Sigmoid colon (tissue), 4 donors: ENCODE results near the gene TLE6.

ENCODE experiments used
- CTCF ChIP-seq, 4 experiments: fragments of 450-650 bp in 3 of 4; fragments of 200-600 bp in 1 of 4; IDR thresholded peaks; one replicate each; pipeline ENCODE4 v1.5.1; 2016 to 2019; ENCODE audit warnings: antibody characterized with exemption in 4 of 4, mild to moderate bottlenecking in 3 of 4, moderate library complexity in 2 of 4
- POLR2A ChIP-seq, 2 donors: fragments of 450-650 bp; IDR thresholded peaks; one replicate each; pipeline ENCODE4 v1.6.1; 2016; ENCODE audit warnings: antibody characterized with exemption in 2 of 2, mild to moderate bottlenecking in 2 of 2, moderate library complexity in 2 of 2
- POLR2AphosphoS5 ChIP-seq, 4 donors: sonication (generic); formaldehyde crosslinking; IDR thresholded peaks; one replicate each; pipeline ENCODE4 v1.6.1; 2017; ENCODE audit warnings: antibody characterized with exemption in 4 of 4

GRCh38 chr19:3026768-3027167, 49.4 kb downstream of the TLE6 start:
- TF ChIP-seq POLR2A (IDR thresholded peaks at IDR 0.05): no peak
- TF ChIP-seq CTCF (IDR thresholded peaks at IDR 0.05): no peak
- TF ChIP-seq POLR2AphosphoS5 (IDR thresholded peaks at IDR 0.05): no peak
